ENCODE measurements around the gene ATP9B.
"Not testable (repeated sequence)": the region's sequence is repeated elsewhere in the genome, so short reads cannot be mapped to it uniquely, and the experiment has no call there.

The ATP9B gene

DNA sequence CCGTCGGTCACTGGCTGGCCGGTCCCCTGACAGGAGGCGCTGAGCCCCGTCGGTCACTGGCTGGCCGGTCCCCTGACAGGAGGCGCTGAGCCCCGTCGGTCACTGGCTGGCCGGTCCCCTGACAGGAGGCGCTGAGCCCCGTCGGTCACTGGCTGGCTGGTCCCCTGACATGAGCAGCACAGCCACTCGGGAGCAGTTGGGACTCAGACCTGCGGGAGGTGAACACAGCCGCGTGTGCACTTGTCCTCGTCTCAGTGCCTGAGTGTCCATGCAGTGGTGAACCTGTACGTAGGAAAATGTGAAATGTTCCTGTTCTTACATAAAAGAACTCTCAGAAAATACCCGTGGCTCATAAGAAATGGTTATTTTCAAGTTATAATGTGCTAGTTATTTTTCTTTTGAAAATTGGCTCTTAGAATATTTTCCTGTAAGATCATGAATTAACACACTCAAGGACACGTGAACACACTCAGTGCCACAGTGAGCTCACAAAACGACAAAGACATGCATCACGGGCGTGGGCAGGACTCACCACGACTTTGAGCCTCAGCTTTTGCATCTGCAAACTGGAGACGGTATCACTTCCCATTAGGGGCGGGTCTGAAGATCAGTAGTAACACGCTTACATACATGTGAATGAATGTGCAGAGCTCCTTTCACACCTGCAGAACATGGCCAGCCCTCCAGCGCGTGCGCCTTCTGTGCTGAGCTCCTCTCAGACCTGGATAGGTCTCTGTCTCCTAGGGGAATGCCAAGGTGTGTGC lies 305.4 kb downstream of the ATP9B start:
- no peak for TF ChIP-seq OSR1 (CRISPR knock-in tag; IDR thresholded peaks at IDR 0.05)
- TF ChIP-seq ISL1 (CRISPR knock-in tag; IDR thresholded peaks at IDR 0.05): no peak
- no peak for TF ChIP-seq POU6F1 (CRISPR knock-in tag; IDR thresholded peaks at IDR 0.05; ENCODE audit: borderline replicate concordance, low read depth)
- no peak for TF ChIP-seq ZC3H10 (CRISPR knock-in tag; IDR thresholded peaks at IDR 0.05)
- TF ChIP-seq, protein P1, sequence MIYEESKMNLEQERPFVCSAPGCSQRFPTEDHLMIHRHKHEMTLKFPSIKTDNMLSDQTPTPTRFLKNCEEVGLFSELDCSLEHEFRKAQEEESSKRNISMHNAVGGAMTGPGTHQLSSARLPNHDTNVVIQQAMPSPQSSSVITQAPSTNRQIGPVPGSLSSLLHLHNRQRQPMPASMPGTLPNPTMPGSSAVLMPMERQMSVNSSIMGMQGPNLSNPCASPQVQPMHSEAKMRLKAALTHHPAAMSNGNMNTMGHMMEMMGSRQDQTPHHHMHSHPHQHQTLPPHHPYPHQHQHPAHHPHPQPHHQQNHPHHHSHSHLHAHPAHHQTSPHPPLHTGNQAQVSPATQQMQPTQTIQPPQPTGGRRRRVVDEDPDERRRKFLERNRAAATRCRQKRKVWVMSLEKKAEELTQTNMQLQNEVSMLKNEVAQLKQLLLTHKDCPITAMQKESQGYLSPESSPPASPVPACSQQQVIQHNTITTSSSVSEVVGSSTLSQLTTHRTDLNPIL (CRISPR knock-in tag; IDR thresholded peaks at IDR 0.05; ENCODE audit: low read depth): no peak
- ATAC-seq: no peak

DNA sequence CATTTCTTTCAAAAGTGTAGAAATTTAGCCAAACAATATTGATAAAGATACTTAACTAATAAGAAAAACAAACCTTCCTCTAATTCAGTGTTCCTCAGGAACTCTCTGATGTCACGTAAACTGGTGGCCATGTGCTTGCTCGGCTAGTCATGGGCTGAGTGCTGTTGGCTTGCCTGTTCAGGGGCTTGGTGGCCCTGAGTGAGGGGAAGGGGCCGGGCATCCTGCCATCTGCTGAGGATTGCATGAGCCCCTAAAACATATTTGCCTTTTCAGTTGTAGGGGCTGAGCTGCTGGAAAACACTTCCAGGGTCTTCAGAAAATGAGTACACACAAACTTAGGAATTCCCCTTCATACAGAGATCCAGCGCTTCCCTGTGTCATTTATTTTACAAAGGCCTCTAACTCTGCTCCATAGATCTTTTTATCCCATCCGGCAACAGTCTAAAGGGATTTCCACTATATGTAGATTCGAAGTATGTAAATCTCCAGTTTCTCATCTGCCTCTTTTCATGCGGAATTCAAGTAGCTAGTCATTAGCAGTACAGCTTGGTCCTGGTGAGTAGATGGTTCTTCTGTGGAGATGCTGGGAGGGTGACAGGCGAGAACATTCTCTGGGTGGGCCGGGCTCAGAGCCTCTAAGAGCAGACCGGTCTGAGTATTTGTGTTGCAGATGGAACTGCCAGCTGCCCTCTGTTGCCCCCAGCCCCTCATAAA lies 306.4 kb downstream of the ATP9B start:
- TF ChIP-seq PPARA (CRISPR knock-in tag; IDR thresholded peaks at IDR 0.05; ENCODE audit: borderline replicate concordance) (no peak), ZC3H10 (CRISPR knock-in tag; IDR thresholded peaks at IDR 0.05) (no peak), ZNF70 (CRISPR knock-in tag; IDR thresholded peaks at IDR 0.05) (no peak), TCF4 (CRISPR knock-in tag; IDR thresholded peaks at IDR 0.05; ENCODE audit: borderline replicate concordance) (no peak), SNAI2 (CRISPR knock-in tag; IDR thresholded peaks at IDR 0.05) (no peak), ISL1 (CRISPR knock-in tag; IDR thresholded peaks at IDR 0.05) (no peak), ARNTL (CRISPR knock-in tag; IDR thresholded peaks at IDR 0.05; ENCODE audit: borderline replicate concordance, low read depth) (no peak), BACH2 (CRISPR knock-in tag; IDR thresholded peaks at IDR 0.05; ENCODE audit: borderline replicate concordance) (no peak), POU6F1 (CRISPR knock-in tag; IDR thresholded peaks at IDR 0.05; ENCODE audit: borderline replicate concordance, low read depth) (no peak), ZFP3 (CRISPR knock-in tag; IDR thresholded peaks at IDR 0.05) (no peak)
- TF ChIP-seq, protein P1 (CRISPR knock-in tag; IDR thresholded peaks at IDR 0.05; ENCODE audit: low read depth): no peak
- TF ChIP-seq, protein P2, sequence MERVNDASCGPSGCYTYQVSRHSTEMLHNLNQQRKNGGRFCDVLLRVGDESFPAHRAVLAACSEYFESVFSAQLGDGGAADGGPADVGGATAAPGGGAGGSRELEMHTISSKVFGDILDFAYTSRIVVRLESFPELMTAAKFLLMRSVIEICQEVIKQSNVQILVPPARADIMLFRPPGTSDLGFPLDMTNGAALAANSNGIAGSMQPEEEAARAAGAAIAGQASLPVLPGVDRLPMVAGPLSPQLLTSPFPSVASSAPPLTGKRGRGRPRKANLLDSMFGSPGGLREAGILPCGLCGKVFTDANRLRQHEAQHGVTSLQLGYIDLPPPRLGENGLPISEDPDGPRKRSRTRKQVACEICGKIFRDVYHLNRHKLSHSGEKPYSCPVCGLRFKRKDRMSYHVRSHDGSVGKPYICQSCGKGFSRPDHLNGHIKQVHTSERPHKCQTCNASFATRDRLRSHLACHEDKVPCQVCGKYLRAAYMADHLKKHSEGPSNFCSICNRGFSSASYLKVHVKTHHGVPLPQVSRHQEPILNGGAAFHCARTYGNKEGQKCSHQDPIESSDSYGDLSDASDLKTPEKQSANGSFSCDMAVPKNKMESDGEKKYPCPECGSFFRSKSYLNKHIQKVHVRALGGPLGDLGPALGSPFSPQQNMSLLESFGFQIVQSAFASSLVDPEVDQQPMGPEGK (CRISPR knock-in tag; IDR thresholded peaks at IDR 0.05; ENCODE audit: borderline replicate concordance): no peak
- TF ChIP-seq, protein P3, sequence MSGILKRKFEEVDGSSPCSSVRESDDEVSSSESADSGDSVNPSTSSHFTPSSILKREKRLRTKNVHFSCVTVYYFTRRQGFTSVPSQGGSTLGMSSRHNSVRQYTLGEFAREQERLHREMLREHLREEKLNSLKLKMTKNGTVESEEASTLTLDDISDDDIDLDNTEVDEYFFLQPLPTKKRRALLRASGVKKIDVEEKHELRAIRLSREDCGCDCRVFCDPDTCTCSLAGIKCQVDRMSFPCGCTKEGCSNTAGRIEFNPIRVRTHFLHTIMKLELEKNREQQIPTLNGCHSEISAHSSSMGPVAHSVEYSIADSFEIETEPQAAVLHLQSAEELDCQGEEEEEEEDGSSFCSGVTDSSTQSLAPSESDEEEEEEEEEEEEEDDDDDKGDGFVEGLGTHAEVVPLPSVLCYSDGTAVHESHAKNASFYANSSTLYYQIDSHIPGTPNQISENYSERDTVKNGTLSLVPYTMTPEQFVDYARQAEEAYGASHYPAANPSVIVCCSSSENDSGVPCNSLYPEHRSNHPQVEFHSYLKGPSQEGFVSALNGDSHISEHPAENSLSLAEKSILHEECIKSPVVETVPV (CRISPR knock-in tag; IDR thresholded peaks at IDR 0.05): no peak
- TF ChIP-seq, protein P4, sequence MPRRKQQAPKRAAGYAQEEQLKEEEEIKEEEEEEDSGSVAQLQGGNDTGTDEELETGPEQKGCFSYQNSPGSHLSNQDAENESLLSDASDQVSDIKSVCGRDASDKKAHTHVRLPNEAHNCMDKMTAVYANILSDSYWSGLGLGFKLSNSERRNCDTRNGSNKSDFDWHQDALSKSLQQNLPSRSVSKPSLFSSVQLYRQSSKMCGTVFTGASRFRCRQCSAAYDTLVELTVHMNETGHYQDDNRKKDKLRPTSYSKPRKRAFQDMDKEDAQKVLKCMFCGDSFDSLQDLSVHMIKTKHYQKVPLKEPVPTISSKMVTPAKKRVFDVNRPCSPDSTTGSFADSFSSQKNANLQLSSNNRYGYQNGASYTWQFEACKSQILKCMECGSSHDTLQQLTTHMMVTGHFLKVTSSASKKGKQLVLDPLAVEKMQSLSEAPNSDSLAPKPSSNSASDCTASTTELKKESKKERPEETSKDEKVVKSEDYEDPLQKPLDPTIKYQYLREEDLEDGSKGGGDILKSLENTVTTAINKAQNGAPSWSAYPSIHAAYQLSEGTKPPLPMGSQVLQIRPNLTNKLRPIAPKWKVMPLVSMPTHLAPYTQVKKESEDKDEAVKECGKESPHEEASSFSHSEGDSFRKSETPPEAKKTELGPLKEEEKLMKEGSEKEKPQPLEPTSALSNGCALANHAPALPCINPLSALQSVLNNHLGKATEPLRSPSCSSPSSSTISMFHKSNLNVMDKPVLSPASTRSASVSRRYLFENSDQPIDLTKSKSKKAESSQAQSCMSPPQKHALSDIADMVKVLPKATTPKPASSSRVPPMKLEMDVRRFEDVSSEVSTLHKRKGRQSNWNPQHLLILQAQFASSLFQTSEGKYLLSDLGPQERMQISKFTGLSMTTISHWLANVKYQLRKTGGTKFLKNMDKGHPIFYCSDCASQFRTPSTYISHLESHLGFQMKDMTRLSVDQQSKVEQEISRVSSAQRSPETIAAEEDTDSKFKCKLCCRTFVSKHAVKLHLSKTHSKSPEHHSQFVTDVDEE (CRISPR knock-in tag; IDR thresholded peaks at IDR 0.05): no peak

DNA sequence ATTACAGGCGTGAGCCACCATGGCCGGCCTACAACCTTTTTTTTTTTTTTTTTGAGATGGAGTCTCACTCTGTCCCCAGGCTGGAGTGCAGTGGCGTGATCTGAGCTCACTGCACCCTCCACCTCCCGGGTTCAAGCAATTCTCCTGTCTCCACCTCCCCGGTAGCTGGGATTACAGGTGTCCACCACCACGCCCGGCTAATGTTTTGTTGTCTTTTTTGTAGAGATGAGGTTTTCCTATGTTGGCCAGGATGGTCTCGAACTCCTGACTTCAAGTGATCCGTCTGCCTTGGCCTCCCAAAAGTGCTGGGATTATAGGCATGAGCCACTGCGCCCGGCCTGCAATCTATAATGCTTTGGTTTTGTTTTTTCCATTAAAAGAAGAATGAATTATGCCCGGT lies 307.5 kb downstream of the ATP9B start:
- ATAC-seq: not testable (repeated sequence)

More for the DNA sequence above, 306.4 kb downstream of the ATP9B start:
- no peak for ATAC-seq
